ENCODE measurements around the gene RNF157.

- TF ChIP-seq POLR2A (IDR thresholded peaks at IDR 0.05; ENCODE audit: low read length), result no peak
- TF ChIP-seq GATA1 (IDR thresholded peaks at IDR 0.05; ENCODE audit: low read depth, low read length), result no peak
Measured at GRCh38 chr17:76193591-76193990, 46.7 kb downstream of the RNF157 start.
